Measurements from ENCODE around the gene C14orf180. TPM values are rescaled to one million over a fixed set of nuclear protein-coding genes. Genes with fewer than 3 reads are reported as not detected.
A peak's percentile ranks its signal among the peaks of the same experiment; 100 is the strongest.

C14orf180 gene
- total RNA-seq, 1 donor from 2014 or later = 0.14 TPM

GRCh38 chr14:104562606-104563005 is 17.0 kb upstream of the C14orf180 start:
- Histone ChIP-seq H3K27me3 (peaks cover 35% of the 10 kb centered on the region), H3K4me1 (no peaks in the 10 kb centered on the region), H3K4me3 (no peak overlapping the region), H3K36me3 (no peaks in the 10 kb centered on the region), H3K9me3 (no peaks in the 10 kb centered on the region), H3K27ac (no peak overlapping the region)
- intact Hi-C loops (cut with DNase I) = loop anchor here (10.0 kb wide), 1 partner anchor 428 kb away; the partner anchor contains the start of gene KIF26A
- ATAC-seq (no peak), DNase-seq (no peak)
- no peak for TF ChIP-seq CTCF (IDR thresholded peaks at IDR 0.05)

- peaks cover 40% of the 10 kb centered on the region for H3K27me3 ChIP-seq
- TF ChIP-seq CTCF (IDR thresholded peaks at IDR 0.05) = no peak
- H3K4me3 ChIP-seq = no peak overlapping the region
- no peaks in the 10 kb centered on the region for H3K4me1 ChIP-seq
- H3K9me3 ChIP-seq = no peaks in the 10 kb centered on the region
- no peak overlapping the region for H3K27ac ChIP-seq
- intact Hi-C loops (cut with DNase I) = loop anchor here (10.0 kb wide), 1 partner anchor 428 kb away; the partner anchor contains the start of gene KIF26A
- no peak for DNase-seq
- H3K36me3 ChIP-seq = no peaks in the 10 kb centered on the region
- no peak for ATAC-seq
Measured at GRCh38 chr14:104563191-104563741, 16.3 kb upstream of the C14orf180 start.

- H3K4me3 ChIP-seq = no peak overlapping the region
- peak; percentile 72 for ATAC-seq
- peaks cover 40% of the 10 kb centered on the region for H3K27me3 ChIP-seq
- peak; percentile 85 for DNase-seq
- intact Hi-C loops (cut with DNase I) = loop anchor here (10.0 kb wide), 1 partner anchor 429 kb away; the partner anchor contains the start of gene KIF26A
- peak; percentile 76 for TF ChIP-seq CTCF (IDR thresholded peaks at IDR 0.05)
- H3K36me3 ChIP-seq = no peaks in the 10 kb centered on the region
- H3K4me1 ChIP-seq = no peaks in the 10 kb centered on the region
- no peak overlapping the region for H3K27ac ChIP-seq
- H3K9me3 ChIP-seq = no peaks in the 10 kb centered on the region
Measured at GRCh38 chr14:104563742-104564615, 15.6 kb upstream of the C14orf180 start.

GRCh38 chr14:104564744-104565679 is 14.6 kb upstream of the C14orf180 start:
- H3K9me3 ChIP-seq = no peaks in the 10 kb centered on the region
- ATAC-seq (no peak), DNase-seq (no peak)
- H3K4me1 ChIP-seq = no peaks in the 10 kb centered on the region
- TF ChIP-seq CTCF (IDR thresholded peaks at IDR 0.05) = no peak
- no peak overlapping the region for H3K4me3 ChIP-seq
- no peaks in the 10 kb centered on the region for H3K36me3 ChIP-seq
- H3K27me3 ChIP-seq = peaks cover 40% of the 10 kb centered on the region
- no peak overlapping the region for H3K27ac ChIP-seq
- intact Hi-C loops (cut with DNase I) = loop anchor here (10.0 kb wide), 1 partner anchor 430 kb away; the partner anchor contains the start of gene KIF26A
